LoVo (cell line): ENCODE measurements around the gene GPR25.
"Not testable (repeated sequence)": the region's sequence is repeated elsewhere in the genome, so short reads cannot be mapped to it uniquely, and the experiment has no call there.

Experiments
- DNase-seq: peaks from one replicate; pipeline ENCODE4 v3.0.0-alpha.2; 2016; ENCODE audit warnings: low spot score

The GPR25 gene

DNA sequence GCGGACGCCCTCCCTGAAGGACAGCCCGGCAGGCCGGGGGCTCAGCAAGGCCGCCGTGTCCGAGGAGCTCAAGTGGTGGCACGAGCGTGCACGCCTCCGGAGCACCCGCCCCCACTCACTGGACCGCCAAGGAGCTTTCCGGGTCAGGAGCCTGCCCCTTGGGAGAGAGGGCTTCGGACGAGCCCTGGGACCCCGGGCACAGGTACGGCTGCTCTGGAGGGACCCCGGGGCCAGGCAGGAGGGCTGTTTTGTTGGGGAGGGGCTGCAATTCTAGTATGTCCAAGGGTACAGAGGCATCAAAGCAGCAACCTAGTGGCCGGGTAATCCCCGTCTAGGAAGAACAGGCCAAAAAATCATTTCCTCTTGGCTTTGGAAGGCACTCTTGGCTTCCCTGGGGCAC lies 39.2 kb downstream of the GPR25 start:
- not testable (repeated sequence) for DNase-seq

DNA sequence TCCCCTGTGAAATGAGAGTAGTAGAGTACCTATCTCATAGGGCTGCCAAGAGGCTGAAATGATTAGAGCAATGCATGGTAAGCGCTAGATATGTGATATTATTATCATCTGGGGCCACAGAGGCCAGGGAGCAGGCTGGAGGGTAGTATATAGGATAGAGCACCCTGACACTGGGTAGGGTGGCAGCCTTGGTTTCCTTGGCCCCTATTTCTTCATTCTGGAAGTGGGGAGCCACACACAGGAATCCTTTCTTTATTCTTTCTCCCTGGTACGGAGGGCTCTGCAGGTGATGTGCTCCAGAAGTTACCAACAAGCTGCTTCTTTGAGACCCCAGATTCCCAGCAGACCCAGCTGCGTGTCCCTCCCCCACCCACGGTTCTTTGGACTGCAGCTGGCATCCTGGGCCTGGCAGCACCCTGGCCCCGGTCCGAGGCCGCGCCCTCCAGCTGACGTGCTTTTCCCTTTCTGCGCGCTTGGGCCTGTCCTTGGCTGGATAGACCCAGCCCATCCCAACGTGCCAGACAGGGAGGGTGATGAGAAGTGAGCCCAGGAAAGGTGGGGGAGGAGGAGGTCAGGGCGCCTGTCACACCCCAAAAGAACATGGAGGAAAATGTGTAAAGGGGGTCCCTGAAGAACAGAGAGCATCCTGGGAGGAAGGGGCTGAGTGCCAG lies 40.1 kb downstream of the GPR25 start:
- DNase-seq = no peak

DNA sequence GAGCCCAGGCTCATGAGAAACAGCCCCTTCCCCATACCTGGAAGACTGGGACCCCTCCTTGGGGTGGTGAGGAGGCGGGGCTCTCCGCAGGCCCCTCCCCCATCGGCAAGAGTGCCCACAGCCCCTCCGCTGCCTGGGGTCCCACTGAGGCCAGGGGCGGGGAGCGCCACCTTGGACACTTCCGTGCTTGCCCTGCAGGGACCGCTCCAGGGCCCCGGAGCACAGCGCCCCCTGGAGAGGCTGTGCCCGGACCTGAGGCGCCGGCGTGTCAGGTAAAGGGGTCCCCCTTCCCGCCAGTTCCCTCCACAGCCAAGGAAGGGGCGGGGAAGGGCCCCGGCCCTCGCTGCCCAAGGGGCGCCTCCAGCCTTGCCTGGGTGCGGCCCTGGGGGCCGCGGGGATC lies 43.4 kb downstream of the GPR25 start:
- DNase-seq = no peak

DNA sequence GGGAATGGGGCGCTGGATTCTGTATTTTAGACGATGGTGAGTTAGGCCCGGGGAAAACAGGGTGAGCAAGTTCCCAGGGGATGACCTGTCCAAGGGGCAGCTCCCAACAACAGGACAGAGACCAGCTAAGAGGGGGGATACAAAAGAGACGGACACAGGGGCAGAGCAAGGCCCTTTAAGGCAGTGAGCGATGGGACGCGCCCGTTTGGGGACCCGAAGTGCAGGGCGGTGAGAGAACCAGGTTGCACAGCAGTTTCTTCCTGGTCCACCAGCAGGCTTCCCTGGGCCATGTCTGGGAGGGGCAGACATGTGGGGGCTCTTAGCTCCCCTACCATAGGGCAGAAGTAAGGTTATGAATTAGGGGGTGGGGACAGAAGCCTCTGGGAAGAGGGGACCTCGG lies 43.9 kb downstream of the GPR25 start:
- DNase-seq = no peak

DNA sequence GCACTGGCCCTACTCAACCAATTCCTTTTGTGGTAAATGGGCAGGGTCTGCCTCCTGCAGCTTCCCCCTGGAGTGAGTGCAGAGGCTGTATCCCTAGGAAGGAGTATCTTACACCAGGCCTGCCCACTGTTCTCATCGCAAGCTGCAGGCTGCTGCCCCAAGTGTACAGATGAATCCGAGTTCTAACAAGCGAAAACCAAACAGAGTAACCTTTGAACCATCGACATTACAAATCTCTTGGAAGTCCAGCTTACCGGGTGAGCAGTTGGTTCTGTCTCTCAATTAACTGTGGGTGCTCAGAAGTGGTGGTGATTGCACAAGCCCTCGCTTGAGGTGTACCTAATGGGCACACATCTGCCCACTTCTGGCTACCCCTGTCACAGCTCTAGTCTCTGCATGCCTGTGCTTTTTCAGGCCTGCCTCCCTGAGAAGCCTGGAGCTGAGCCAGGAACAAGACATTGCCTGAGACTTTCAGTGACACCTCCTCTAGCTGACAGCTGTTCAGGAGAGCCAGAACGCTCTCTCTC lies 44.6 kb downstream of the GPR25 start:
- no peak for DNase-seq

DNA sequence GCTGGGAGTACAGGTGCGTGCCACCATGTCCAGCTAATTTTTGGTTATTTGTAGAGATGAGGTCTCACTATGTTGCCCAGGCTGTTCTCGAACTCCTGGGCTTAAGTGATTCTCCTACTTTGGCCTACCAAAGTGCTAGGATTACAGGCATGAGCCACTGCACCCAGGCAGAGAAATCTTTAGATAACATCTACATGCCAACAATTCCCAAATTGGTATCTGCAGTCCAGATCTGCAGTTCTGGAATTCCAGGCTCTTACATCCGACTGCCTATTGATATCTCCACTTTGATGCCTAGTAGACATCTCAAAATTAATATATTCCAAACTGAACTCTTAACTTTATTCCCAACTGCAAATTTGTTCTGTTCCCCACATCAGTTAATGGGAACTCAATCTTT lies 45.2 kb downstream of the GPR25 start:
- no peak for DNase-seq

DNA sequence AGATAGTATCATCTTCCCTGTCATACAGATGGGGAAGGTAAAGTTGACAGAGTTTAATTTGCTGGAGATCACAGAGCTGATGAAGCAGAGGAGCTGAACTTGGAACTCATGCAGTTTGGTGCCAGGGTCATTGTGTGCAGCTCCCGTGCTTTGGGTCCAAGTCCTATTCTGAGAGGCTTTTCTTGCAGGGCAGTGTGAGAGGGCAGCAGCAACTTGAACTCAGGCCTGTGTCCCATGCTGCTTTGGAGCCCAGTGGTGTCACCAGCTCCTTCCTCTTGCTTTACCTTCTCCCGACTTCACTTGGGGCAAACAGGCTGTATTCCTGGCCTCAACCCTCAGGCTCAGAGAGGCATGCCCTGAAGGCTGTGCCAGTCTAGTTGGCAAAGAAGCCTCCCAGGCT lies 46.6 kb downstream of the GPR25 start:
- no peak for DNase-seq

DNA sequence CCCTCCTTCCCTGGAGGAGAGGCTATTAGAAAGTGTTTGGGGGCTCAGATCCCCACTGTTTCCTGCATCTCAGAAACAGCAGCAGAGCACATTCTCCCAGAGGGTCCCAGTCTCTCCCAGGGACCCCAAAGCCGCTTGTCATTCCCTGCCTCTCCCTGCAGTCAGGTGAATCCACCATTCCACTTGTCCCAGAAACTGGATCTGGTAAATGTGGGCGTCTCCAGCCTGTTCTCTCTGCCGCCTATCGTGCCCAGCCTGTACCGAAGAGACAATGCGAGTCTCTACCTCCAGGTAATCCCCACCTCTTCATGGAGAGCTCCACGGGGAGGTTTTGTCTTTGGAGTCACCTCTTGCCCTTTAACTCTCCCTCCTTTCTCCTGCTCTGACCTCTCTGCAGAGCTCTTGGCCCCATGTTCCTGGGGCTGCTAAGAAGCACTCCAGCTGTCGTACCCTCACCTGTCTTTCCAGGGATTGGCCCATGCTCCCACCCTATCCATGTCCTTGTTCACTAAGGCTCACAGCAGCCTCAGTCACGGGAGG lies 48.9 kb downstream of the GPR25 start:
- DNase-seq = no peak

DNA sequence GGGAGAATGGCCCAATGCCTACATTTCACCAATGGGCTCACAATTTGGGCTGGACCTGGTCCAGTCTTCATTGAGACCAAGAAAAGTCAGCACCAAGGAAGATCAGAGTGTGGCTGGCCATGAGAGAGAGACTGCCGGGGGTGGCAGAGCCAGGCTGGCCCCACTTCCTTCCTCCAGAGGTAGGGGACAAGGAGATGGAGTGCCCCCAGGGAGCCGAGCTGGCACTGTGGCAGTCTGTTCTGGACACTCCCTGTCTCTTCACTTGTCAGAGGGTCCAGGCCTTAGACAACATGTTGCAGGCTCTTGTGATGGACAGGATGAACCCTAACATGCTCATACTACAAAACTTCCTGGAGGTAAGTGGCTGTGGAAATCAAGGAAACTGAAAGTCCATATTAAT lies 49.6 kb downstream of the GPR25 start:
- no peak for DNase-seq

DNA sequence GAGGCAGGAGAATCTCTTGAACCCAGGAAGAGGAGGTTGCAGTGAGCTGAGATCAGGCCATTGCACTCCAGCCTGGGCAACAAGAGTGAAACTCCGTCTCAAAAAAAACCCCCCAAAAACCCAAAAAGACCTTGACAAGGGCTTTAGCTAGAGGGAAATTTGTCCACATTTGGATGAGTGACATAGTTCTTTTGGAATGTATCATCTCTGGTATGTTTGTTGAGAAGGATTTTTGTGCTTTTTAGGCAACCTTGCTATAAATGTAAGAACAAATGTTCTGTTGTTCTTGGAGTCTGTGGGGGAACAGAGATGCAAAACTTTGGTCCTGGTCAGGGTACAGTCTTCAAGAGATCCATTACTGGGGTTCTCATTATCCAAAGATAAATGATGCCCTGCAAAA lies 50.8 kb downstream of the GPR25 start:
- no peak for DNase-seq
